HCEC 1CT (cell line): Measurements from ENCODE around the gene ARF1.
A peak's percentile ranks its signal among the peaks of the same experiment; 100 is the strongest.

Experiments used
- DNase-seq: peaks from one replicate; pipeline ENCODE4 v3.0.0-alpha.2; 2017

The ARF1 gene

GRCh38 chr1:228082214-228082917 lies at the start of gene ARF1:
TSS of gene ARF1 (plus strand) at chr1:228082708. CDS start at chr1:228097115, 14,407 bp downstream.
- peak; percentile 92 for DNase-seq

DNA sequence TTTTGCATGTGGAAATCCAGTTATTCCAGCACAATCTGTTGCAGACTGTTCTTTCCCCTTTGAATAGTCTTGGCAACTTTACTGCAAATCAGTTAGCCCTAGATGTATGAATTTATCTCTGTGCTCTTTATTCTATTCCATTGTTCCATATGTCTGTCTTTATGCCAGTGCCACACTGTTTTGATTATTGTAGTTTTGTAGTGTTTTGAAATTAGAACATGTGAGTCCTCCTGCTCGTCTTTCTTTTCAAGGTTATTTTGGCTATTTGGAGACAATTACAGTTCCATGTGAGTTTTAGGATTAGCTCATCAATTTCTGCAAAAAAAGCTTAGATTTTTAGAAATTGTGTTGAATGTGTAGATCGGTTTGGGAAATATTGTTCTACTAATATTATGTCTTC lies 49.1 kb upstream of the ARF1 start:
- DNase-seq, result no peak

- DNase-seq, result no peak
Observed at GRCh38 chr1:228034954-228035837, 47.3 kb upstream of the ARF1 start.

GRCh38 chr1:228035844-228036243 lies 46.7 kb upstream of the ARF1 start:
- DNase-seq, result no peak

- no peak for DNase-seq
Observed at GRCh38 chr1:228036701-228037231, 45.7 kb upstream of the ARF1 start.

DNA sequence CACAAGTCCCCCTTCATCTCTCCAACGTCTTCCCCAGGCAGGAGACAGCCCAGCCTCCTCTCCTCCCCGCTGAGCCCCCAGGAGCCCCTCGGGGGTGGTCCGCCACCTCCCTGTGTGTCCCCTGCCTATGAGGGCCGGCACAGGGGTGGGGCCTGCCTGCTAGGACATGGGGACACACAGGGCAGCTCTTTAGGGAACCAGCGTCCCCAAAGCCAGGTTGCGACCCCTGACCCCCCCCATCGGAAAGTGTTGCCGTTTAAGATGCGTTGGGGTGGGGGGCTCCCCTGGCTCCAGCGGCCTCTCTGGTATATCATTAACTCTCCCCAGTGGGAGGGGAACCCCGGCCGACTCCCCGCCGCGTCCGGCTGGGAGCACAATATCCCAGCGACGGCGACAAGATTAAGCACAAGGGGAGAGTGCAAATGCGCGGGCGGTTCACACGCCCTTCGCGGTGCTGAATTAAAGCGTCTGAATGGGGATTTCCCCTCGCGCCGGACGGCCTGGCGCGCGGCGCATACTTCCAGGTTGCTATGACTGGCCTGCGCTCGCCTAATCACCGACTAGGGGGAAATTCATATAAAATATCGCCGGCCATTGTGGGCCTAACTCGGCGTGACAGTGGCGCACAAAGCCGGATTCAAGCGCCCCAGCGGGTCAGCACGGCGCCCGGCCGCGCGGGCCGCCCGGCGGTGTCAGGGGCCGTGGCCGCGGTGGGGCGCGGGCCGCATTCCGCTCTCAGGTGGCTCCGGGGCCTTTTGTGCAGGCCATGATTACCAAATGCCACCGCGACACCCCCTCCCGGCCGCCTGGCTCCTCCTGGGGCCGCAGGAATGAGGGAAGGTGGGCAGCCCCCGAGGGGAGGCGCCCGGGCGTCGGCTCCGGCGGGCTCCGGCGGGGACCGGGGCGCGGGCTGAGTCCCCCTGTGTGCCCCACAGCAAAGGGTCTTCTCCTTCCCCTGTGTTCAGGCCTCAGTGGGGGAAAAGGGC lies 44.8 kb upstream of the ARF1 start:
- DNase-seq, result no peak

DNA sequence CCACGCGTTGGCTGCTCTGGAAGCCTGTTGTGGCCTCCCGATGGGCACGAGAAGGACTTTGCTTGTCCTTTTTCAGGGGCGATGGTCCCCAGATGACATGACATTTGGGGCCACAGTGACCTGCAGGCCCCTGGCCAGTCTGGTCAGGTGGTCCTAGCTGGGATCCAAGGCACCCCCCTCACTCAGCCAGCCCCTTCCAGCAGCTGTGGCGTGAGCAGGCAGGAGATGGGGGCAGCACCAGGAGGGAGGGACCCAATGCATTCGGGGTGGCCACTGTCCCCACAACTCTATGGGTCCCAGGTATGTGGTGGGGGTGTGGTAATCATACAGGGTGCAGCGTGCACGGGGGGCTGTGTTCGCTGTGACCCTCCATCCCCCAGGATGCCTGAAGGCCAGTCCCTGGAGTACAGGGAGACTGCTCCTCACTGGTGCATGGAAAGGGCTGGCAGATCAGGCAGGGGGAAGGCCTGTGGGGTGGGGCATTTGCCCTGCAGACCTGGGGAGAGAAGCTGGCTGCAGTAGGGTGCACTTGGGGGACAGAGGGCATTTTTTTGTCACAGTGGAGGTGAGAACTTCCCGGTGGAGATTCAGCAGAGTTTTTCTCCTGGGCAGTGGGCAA lies 44.0 kb upstream of the ARF1 start:
- DNase-seq, result no peak

- no peak for DNase-seq
Observed at GRCh38 chr1:228039006-228039903, 43.3 kb upstream of the ARF1 start.

DNA sequence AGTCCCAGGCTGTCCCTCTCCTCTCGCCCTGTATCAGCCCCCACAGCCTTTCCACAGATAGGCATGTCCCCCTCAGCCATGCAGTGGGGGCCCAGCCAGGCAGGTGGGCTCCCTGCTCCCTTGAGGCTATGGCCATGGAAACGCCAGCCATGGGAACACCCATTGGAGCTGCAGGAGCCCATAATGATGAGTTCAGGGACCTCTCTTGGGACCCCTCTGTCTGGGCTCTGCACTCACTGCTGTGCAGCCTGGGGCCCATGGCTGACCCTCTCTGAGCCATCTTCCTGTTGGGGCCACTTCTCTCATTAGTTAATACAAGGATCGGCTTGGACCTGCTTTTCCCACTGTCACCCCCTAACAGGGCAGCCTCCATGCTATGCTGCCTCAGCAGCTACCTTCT lies 42.5 kb upstream of the ARF1 start:
- DNase-seq, result no peak

DNA sequence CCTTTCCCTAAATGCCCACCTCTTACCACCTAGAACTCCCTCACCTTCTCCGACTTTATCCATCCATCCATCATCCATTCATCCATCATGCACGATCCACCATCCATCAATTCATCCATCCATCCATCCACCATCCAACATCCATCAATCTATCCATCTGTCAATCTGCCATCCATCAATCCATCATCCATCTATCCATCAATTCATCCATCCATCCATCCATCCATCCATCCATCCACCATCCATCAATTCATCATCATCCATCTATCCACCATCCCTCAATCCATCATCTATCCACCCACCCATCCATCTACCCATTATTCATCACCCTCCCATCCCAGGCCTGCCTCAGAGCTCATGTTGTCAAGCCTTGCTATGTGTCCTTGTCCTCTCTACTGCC lies 41.2 kb upstream of the ARF1 start:
- DNase-seq, result no peak

GRCh38 chr1:228042508-228042907 lies 40.0 kb upstream of the ARF1 start:
- DNase-seq, result no peak

DNA sequence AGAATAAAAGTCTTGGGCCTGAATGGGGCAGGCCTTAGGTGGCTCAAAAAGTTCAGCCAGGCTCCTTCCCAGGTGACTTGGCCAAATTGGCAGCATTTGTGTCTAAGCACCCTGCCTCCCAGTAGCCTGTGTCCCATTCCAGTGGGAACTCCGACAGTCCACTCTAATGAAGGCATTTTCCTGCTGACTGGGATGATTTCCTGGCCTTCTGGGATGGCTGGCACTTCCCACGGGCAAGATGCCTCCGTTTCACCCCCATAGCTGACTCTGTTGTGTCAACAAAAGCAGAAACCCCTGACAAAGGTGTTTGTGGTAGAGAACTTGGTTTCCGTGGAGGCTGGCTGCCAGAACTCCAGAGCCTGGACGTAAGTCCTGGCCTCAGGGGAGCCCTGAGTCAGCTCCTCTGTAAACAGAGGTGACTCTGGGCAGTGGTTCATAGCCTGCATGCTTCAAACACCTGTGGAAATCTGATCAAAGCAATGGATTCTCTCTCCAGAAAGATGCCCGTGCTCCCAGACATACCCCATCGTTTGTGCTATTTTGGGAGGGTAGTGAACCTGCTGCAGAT lies 39.1 kb upstream of the ARF1 start:
- DNase-seq, result no peak

DNA sequence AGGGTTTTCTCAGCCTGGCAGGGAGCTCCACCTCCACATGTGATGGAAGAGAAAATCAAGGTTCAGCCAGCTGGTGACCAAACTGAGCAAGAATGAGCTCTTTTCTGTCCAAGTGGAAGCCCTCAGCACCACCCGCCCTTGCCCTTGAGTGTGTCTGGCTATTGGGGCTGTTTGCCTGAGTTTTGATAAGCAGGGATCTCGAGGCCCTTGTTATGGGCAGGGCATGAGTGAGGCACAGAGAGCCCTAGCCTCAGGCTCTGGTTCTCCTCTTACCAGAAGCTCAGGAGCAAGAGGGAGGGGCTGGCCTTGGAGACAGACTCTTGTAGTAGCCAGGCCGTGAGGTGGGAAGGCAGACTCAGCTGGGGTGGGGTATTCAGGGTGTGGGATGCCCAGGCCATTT lies 37.5 kb upstream of the ARF1 start:
- DNase-seq, result no peak

- DNase-seq, result no peak
Observed at GRCh38 chr1:228045405-228045804, 37.1 kb upstream of the ARF1 start.

DNA sequence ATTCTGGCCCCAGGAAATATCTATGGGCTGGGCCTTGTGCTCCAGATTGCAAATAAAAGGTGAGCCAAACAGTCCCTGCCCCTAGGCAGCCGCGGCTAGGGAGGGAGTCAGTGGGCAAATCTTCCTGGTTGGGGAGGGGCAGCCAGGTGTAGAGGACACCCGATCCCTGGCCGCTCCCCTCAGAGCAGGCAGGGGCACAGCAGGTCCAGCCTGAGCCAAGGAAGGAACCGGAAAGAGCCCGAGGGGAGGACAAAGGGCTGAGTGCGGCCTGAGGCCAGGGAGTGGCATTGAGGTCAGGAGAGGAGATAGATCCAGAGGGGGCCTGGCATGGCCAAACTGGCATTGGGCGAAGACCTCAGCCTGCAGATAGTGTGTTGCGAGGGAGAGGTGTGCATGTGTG lies 36.6 kb upstream of the ARF1 start:
- no peak for DNase-seq

GRCh38 chr1:228046421-228047182 lies 35.9 kb upstream of the ARF1 start:
- no peak for DNase-seq

- no peak for DNase-seq
Observed at GRCh38 chr1:228047183-228047466, 35.4 kb upstream of the ARF1 start.

GRCh38 chr1:228048120-228048519 lies 34.4 kb upstream of the ARF1 start:
- DNase-seq, result no peak

GRCh38 chr1:228048659-228049298 lies 33.7 kb upstream of the ARF1 start:
- no peak for DNase-seq
